Lower leg skin (tissue), 3 donors: Measurements from ENCODE around the gene RER1.

Experiments used
- POLR2A ChIP-seq, 2 donors: fragments of 450-650 bp; IDR thresholded peaks; one replicate each; pipeline ENCODE4 v1.6.1; 2016 to 2017; ENCODE audit warnings: antibody characterized with exemption in 2 of 2, mild to moderate bottlenecking in 1 of 2, moderate library complexity in 1 of 2
- TF ChIP-seq, protein P1 (sequence below), 3 donors: fragments of 450-650 bp; IDR thresholded peaks; one replicate each; pipeline ENCODE4 v1.5.1; 2016; ENCODE audit warnings: antibody characterized with exemption in 3 of 3, mild to moderate bottlenecking in 3 of 3, moderate library complexity in 2 of 3

- TF ChIP-seq POLR2A (IDR thresholded peaks at IDR 0.05) = no peak
- TF ChIP-seq, protein P1, sequence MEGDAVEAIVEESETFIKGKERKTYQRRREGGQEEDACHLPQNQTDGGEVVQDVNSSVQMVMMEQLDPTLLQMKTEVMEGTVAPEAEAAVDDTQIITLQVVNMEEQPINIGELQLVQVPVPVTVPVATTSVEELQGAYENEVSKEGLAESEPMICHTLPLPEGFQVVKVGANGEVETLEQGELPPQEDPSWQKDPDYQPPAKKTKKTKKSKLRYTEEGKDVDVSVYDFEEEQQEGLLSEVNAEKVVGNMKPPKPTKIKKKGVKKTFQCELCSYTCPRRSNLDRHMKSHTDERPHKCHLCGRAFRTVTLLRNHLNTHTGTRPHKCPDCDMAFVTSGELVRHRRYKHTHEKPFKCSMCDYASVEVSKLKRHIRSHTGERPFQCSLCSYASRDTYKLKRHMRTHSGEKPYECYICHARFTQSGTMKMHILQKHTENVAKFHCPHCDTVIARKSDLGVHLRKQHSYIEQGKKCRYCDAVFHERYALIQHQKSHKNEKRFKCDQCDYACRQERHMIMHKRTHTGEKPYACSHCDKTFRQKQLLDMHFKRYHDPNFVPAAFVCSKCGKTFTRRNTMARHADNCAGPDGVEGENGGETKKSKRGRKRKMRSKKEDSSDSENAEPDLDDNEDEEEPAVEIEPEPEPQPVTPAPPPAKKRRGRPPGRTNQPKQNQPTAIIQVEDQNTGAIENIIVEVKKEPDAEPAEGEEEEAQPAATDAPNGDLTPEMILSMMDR (IDR thresholded peaks at IDR 0.05) = no peak
These were observed 10.6 kb upstream of the RER1 start for GRCh38 chr1:2380816-2381591.
